IMR-90 (cell line): Measurements from ENCODE around the gene FBXO22. TPM values are rescaled to one million over a fixed set of nuclear protein-coding genes. Genes with fewer than 3 reads are reported as not detected.

ENCODE experiments used
- ATAC-seq: fragments of 200-7000 bp; cut with Tn5 transposase; 2 replicates; pipeline ENCODE4 v1.9.1; 2020; ENCODE audit warnings: low read depth, mild to moderate bottlenecking, moderate library complexity
- BruUV-seq: library from RNA; stranded (reverse); fragments of 400-500 nt; replicated peaks from 2 replicates; lab custom pipeline; 2021; lab: Mats Ljungman, UMichigan
- CTCF ChIA-PET: fragments of 300-600 bp; formaldehyde crosslinking; extraction: SDS; loops from one replicate; lab custom pipeline; 2021; ENCODE audit warnings: antibody characterized with exemption; lab: Yijun Ruan, JAX
- POLR2A ChIA-PET: fragments of 300-600 bp; sonication (Branson Sonifier 250); formaldehyde crosslinking; loops from one replicate; lab custom pipeline; 2022; ENCODE audit warnings: antibody characterized with exemption; ENCODE audit not compliant: unreplicated experiment; lab: Charles Lee
- DNase-seq: peaks from one replicate; pipeline ENCODE4 v3.0.0; 2013
- H2AFZ ChIP-seq: replicated peaks from 2 replicates; pipeline ENCODE3; 2013; ENCODE audit warnings: low read length, mild to moderate bottlenecking; ENCODE audit not compliant: poor library complexity
- H2AK5ac ChIP-seq: 2 replicates; pipeline ENCODE4 v1.6.1; 2013; ENCODE audit warnings: low read depth, low read length, inconsistent platforms
- H2AK9ac ChIP-seq: replicated peaks from 2 replicates; pipeline ENCODE3; 2013; ENCODE audit warnings: mild to moderate bottlenecking, low read depth, low read length, moderate library complexity; ENCODE audit not compliant: poor library complexity
- H2BK120ac ChIP-seq: 2 replicates; pipeline ENCODE4 v1.6.1; 2013; ENCODE audit warnings: low read depth, low read length, inconsistent platforms
- H2BK15ac ChIP-seq: 3 replicates; pipeline ENCODE4 v1.6.1; 2013; ENCODE audit warnings: low read depth, low read length, inconsistent platforms
- H2BK20ac ChIP-seq: 2 replicates; pipeline ENCODE4 v1.6.1; 2013; ENCODE audit warnings: low read depth, mild to moderate bottlenecking, inconsistent platforms, low read length, moderate library complexity
- H2BK5ac ChIP-seq: 2 replicates; pipeline ENCODE4 v1.6.1; 2013; ENCODE audit warnings: mild to moderate bottlenecking, low read depth, low read length, inconsistent platforms; ENCODE audit not compliant: poor library complexity, severe bottlenecking
- H3K14ac ChIP-seq: replicated peaks from 2 replicates; pipeline ENCODE4 v1.6.1; 2013; ENCODE audit warnings: low read depth, low read length, inconsistent platforms
- H3K18ac ChIP-seq: 2 replicates; pipeline ENCODE4 v1.6.1; 2013; ENCODE audit warnings: low read depth, low read length, control low read depth
- H3K23ac ChIP-seq: 2 replicates; pipeline ENCODE4 v1.6.1; 2013; ENCODE audit warnings: low read depth, low read length, inconsistent platforms
- H3K27ac ChIP-seq: 2 replicates; pipeline ENCODE4 v1.5.1; 2013; ENCODE audit warnings: mild to moderate bottlenecking, control low read depth, low read length; ENCODE audit not compliant: insufficient read depth
- H3K27me3 ChIP-seq: 2 replicates; pipeline ENCODE4 v1.6.1; 2013; ENCODE audit warnings: low read length; ENCODE audit not compliant: control insufficient read depth, insufficient read depth
- H3K36me3 ChIP-seq: 2 replicates; pipeline ENCODE4 v1.6.1; 2013; ENCODE audit warnings: low read length, mixed read lengths; ENCODE audit not compliant: control insufficient read depth, insufficient read depth
- H3K4ac ChIP-seq: 2 replicates; pipeline ENCODE4 v1.6.1; 2013; ENCODE audit warnings: low read depth, low read length, inconsistent platforms
- H3K4me1 ChIP-seq: 2 replicates; pipeline ENCODE4 v1.6.1; 2013; ENCODE audit warnings: low read length, mixed read lengths; ENCODE audit not compliant: control insufficient read depth, insufficient read depth
- H3K4me2 ChIP-seq: 2 replicates; pipeline ENCODE4 v1.6.1; 2013; ENCODE audit warnings: low read depth, mild to moderate bottlenecking, control low read depth, low read length, moderate library complexity
- H3K4me3 ChIP-seq: 2 replicates; pipeline ENCODE4 v1.5.1; 2013; ENCODE audit warnings: low read depth, mild to moderate bottlenecking, control low read depth, low read length, moderate library complexity; ENCODE audit not compliant: insufficient read depth
- H3K56ac ChIP-seq: 2 replicates; pipeline ENCODE4 v1.6.1; 2013; ENCODE audit warnings: low read length, inconsistent platforms; ENCODE audit not compliant: insufficient read depth; ENCODE audit errors: extremely low read depth
- H3K79me1 ChIP-seq, 2 experiments: 2 replicates each; pipeline ENCODE4 v1.6.1; 2013; ENCODE audit warnings: low read length in 2 of 2, inconsistent platforms in 1 of 2, low read depth in 1 of 2
- H3K9ac ChIP-seq: 2 replicates; pipeline ENCODE4 v1.6.1; 2013; ENCODE audit warnings: low read depth, low read length, control low read depth
- H3K9me1 ChIP-seq: 2 replicates; pipeline ENCODE4 v1.6.1; 2013; ENCODE audit warnings: low read length, inconsistent platforms; ENCODE audit not compliant: insufficient read depth
- H3K9me3 ChIP-seq: 2 replicates; pipeline ENCODE4 v1.6.1; 2013; ENCODE audit warnings: low read length; ENCODE audit not compliant: control insufficient read depth, insufficient read depth
- H4K20me1 ChIP-seq: 2 replicates; pipeline ENCODE4 v1.6.1; 2013; ENCODE audit warnings: low read length, inconsistent platforms; ENCODE audit not compliant: insufficient read depth
- H4K5ac ChIP-seq: 2 replicates; pipeline ENCODE4 v1.6.1; 2013; ENCODE audit warnings: mild to moderate bottlenecking, low read depth, low read length, control low read depth
- H4K8ac ChIP-seq, 2 experiments: 2 replicates each; pipeline ENCODE4 v1.6.1; 2013; ENCODE audit warnings: low read depth in 2 of 2, low read length in 2 of 2, control low read depth in 1 of 2, inconsistent platforms in 1 of 2
- H4K91ac ChIP-seq: 2 replicates; pipeline ENCODE4 v1.6.1; 2013; ENCODE audit warnings: low read depth, low read length, inconsistent platforms; ENCODE audit not compliant: insufficient read depth
- BHLHE40 ChIP-seq: fragments of 150-350 bp; IDR thresholded peaks from 2 replicates; pipeline ENCODE4 v1.6.1; 2016; ENCODE audit warnings: mild to moderate bottlenecking, low read depth, low read length
- CEBPB ChIP-seq: IDR thresholded peaks from 2 replicates; pipeline ENCODE4 v1.6.1; 2012; ENCODE audit warnings: low read depth, low read length, improper control_type of control experiment
- CHD1 ChIP-seq: IDR thresholded peaks from 2 replicates; pipeline ENCODE4 v1.6.1; 2012; ENCODE audit warnings: low read depth, low read length, improper control_type of control experiment
- FOS ChIP-seq: fragments of 150-350 bp; IDR thresholded peaks from 2 replicates; pipeline ENCODE4 v1.6.1; 2016; ENCODE audit warnings: low read depth, low read length
- MAFK ChIP-seq: IDR thresholded peaks from 2 replicates; pipeline ENCODE4 v1.6.1; 2012; ENCODE audit warnings: low read depth, low read length, improper control_type of control experiment
- MAZ ChIP-seq: IDR thresholded peaks from 2 replicates; pipeline ENCODE4 v1.6.1; 2012; ENCODE audit warnings: low read depth, mild to moderate bottlenecking, low read length, improper control_type of control experiment, moderate library complexity, borderline replicate concordance
- MXI1 ChIP-seq: IDR thresholded peaks from 2 replicates; pipeline ENCODE4 v1.6.1; 2012; ENCODE audit warnings: low read depth, mild to moderate bottlenecking, low read length, moderate library complexity, borderline replicate concordance
- NFE2L2 ChIP-seq: fragments of 150-350 bp; IDR thresholded peaks from 2 replicates; pipeline ENCODE4 v1.6.1; 2016; ENCODE audit warnings: low read depth, mild to moderate bottlenecking, low read length
- POLR2A ChIP-seq: IDR thresholded peaks from 2 replicates; pipeline ENCODE4 v1.6.1; 2012; ENCODE audit warnings: mild to moderate bottlenecking, low read depth, low read length
- RAD21 ChIP-seq: IDR thresholded peaks from 2 replicates; pipeline ENCODE4 v1.6.1; 2012; ENCODE audit warnings: low read length, improper control_type of control experiment
- RCOR1 ChIP-seq: IDR thresholded peaks from 2 replicates; pipeline ENCODE4 v1.6.1; 2012; ENCODE audit warnings: mild to moderate bottlenecking, low read length, improper control_type of control experiment; ENCODE audit not compliant: insufficient replicate concordance
- RFX5 ChIP-seq: IDR thresholded peaks from 2 replicates; pipeline ENCODE4 v1.8.0; 2012; ENCODE audit warnings: low read depth, mild to moderate bottlenecking, low read length, moderate library complexity
- SMC3 ChIP-seq: fragments of 150-350 bp; IDR thresholded peaks from 2 replicates; pipeline ENCODE4 v1.6.1; 2016; ENCODE audit warnings: low read depth, mild to moderate bottlenecking, antibody characterized with exemption, low read length, moderate library complexity
- WGBS, 2 experiments: methylation state at CpG; one replicate each; pipeline versions ENCODE4 v1.1.5 to v1.1.7; 2013; ENCODE audit warnings: missing lambda C conversion rate in 2 of 2; ENCODE audit not compliant: insufficient read length in 1 of 2; ENCODE audit errors: extremely low coverage in 2 of 2; 5-methylcytosine and 5-hydroxymethylcytosine counted together
- dilution Hi-C: fragments of 300-500 bp; cut with HindIII; formaldehyde crosslinking; loops from one replicate; pipeline ENCODE4 v1.14.3; 2018; ENCODE audit warnings: low sequenced_read_pairs; ENCODE audit not compliant: unreplicated experiment
- in situ Hi-C: fragments of 300-500 bp; cut with MboI; formaldehyde crosslinking; loops from 3 replicates; pipeline ENCODE4 v1.14.3; 2019; ENCODE audit warnings: low sequenced_read_pairs, inconsistent platforms, mixed read lengths
- intact Hi-C: fragments of 100-400 bp; cut with micrococcal nuclease; formaldehyde crosslinking; loops from 2 replicates; pipeline ENCODE4 v1.10.0; 2022
- polyA plus RNA-seq, 3 experiments: library from polyadenylated mRNA; depleted of rRNA; stranded (reverse); fragments of >200 nt; gene quantifications; 2 replicates each; pipeline ENCODE4 v1.2.3, GENCODE V29; 2012; ENCODE audit warnings: low replicate concordance in 1 of 3
- total RNA-seq: library from RNA; depleted of rRNA; stranded (reverse); fragments of >200 nt; gene quantifications from 2 replicates; pipeline ENCODE4 v1.2.3, GENCODE V29; 2012
- TF ChIP-seq, protein P1 (sequence below): fragments of 150-350 bp; IDR thresholded peaks from 2 replicates; pipeline ENCODE4 v1.6.1; 2017; ENCODE audit warnings: mild to moderate bottlenecking, antibody characterized with exemption, low read length, low read depth
- TF ChIP-seq, protein P2 (sequence below): fragments of 150-350 bp; IDR thresholded peaks from 2 replicates; pipeline ENCODE4 v1.6.1; 2016; ENCODE audit warnings: low read depth, mild to moderate bottlenecking, low read length, moderate library complexity, borderline replicate concordance
- TF ChIP-seq, protein P3 (sequence below): conservative IDR thresholded peaks from 2 replicates; pipeline ENCODE4 v1.5.1; 2012; ENCODE audit warnings: mild to moderate bottlenecking, low read depth, low read length, improper control_type of control experiment

The FBXO22 gene
- total and polyA plus RNA-seq, 2 of the 4 experiments (the other 2 are of a cell fraction): 22.4 to 45.2 TPM

DNA sequence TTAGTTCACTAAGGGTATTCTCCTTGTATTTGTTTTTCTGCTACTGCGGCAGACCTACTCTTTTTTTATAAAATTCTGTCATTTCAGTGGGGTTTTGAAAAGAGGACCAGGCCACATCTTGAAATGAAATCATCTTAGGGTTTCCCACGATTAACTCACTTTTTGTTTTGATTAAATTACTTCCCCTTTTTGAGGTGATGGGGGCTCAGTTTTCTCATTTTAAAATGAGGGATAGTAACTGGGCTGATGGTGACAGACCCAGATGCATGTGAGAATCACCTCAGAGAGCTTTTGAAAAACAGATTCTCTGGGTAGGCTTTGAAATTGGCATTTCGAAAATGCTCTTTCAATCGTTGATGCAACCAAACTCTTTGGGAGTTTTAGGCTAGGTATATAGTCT lies 36.2 kb upstream of the FBXO22 start:
- ChIA-PET POLR2A (no interaction called here), CTCF (no interaction called here)
- no peak for ATAC-seq
- Histone ChIP-seq H3K4me1 (peaks cover 8% of the 10 kb centered on the region), H2BK20ac (no peak overlapping the region), H4K5ac (no peak overlapping the region), H2BK5ac (no peak overlapping the region), H4K20me1 (peaks cover 10% of the 10 kb centered on the region; the same call in 1 of the 2 replicates), H3K23ac (no peak overlapping the region), H2AK5ac (no peak overlapping the region), H3K9me3 (no peaks in the 10 kb centered on the region), H3K27ac (no peak overlapping the region), H3K18ac (no peak overlapping the region), H2BK120ac (no peak overlapping the region), H3K56ac (no peak overlapping the region), H3K9ac (no peak overlapping the region), H3K4me2 (no peak overlapping the region), H3K27me3 (no peaks in the 10 kb centered on the region), H3K36me3 (peaks cover 10% of the 10 kb centered on the region), H2BK15ac (no peak overlapping the region), H3K4me3 (no peak overlapping the region), H3K14ac (no peak overlapping the region), H2AK9ac (no peak overlapping the region), H3K9me1 (peaks cover 6% of the 10 kb centered on the region; the same call in 1 of the 2 replicates), H2AFZ (no peak overlapping the region), H4K91ac (no peak overlapping the region), H3K79me1 (peaks cover 28 to 61% of the 10 kb centered on the region in 2 experiments), H4K8ac (no peak overlapping the region), H3K4ac (no peak overlapping the region)
- no TSS peak for BruUV-seq
- DNase-seq: no peak
- WGBS, 2 experiments: 75% methylated on average over 2 of the region's 4 CpGs; no CpG with 5 or more reads in 1 of the 2 experiments
- dilution Hi-C loops (no loop called here), intact Hi-C loops (no loop called here), in situ Hi-C loops (no loop called here)
- TF ChIP-seq MAZ (no peak), MXI1 (no peak), BHLHE40 (no peak), MAFK (no peak), SMC3 (no peak), NFE2L2 (no peak), CHD1 (no peak), CEBPB (no peak), RCOR1 (no peak), FOS (no peak), RFX5 (no peak), POLR2A (no peak), RAD21 (no peak)
- TF ChIP-seq, protein P1, sequence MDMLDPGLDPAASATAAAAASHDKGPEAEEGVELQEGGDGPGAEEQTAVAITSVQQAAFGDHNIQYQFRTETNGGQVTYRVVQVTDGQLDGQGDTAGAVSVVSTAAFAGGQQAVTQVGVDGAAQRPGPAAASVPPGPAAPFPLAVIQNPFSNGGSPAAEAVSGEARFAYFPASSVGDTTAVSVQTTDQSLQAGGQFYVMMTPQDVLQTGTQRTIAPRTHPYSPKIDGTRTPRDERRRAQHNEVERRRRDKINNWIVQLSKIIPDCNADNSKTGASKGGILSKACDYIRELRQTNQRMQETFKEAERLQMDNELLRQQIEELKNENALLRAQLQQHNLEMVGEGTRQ: no peak
- TF ChIP-seq, protein P2, sequence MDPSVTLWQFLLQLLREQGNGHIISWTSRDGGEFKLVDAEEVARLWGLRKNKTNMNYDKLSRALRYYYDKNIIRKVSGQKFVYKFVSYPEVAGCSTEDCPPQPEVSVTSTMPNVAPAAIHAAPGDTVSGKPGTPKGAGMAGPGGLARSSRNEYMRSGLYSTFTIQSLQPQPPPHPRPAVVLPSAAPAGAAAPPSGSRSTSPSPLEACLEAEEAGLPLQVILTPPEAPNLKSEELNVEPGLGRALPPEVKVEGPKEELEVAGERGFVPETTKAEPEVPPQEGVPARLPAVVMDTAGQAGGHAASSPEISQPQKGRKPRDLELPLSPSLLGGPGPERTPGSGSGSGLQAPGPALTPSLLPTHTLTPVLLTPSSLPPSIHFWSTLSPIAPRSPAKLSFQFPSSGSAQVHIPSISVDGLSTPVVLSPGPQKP: no peak
- TF ChIP-seq, protein P3, sequence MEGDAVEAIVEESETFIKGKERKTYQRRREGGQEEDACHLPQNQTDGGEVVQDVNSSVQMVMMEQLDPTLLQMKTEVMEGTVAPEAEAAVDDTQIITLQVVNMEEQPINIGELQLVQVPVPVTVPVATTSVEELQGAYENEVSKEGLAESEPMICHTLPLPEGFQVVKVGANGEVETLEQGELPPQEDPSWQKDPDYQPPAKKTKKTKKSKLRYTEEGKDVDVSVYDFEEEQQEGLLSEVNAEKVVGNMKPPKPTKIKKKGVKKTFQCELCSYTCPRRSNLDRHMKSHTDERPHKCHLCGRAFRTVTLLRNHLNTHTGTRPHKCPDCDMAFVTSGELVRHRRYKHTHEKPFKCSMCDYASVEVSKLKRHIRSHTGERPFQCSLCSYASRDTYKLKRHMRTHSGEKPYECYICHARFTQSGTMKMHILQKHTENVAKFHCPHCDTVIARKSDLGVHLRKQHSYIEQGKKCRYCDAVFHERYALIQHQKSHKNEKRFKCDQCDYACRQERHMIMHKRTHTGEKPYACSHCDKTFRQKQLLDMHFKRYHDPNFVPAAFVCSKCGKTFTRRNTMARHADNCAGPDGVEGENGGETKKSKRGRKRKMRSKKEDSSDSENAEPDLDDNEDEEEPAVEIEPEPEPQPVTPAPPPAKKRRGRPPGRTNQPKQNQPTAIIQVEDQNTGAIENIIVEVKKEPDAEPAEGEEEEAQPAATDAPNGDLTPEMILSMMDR: no peak
